Non-pigmented ciliary epithelial cell (primary cell): ENCODE results near the gene B2M.
"Not testable (repeated sequence)": the region's sequence is repeated elsewhere in the genome, so short reads cannot be mapped to it uniquely, and the experiment has no call there.

Experiments
- DNase-seq: peaks from one replicate; pipeline ENCODE4 v3.0.0-alpha.2; 2010; ENCODE audit warnings: low read depth

Gene B2M

GRCh38 chr15:44698641-44699040 is 12.7 kb upstream of the B2M start:
- no peak for DNase-seq

- DNase-seq = not testable (repeated sequence)
Measured at GRCh38 chr15:44700676-44701075, 10.6 kb upstream of the B2M start.

DNA sequence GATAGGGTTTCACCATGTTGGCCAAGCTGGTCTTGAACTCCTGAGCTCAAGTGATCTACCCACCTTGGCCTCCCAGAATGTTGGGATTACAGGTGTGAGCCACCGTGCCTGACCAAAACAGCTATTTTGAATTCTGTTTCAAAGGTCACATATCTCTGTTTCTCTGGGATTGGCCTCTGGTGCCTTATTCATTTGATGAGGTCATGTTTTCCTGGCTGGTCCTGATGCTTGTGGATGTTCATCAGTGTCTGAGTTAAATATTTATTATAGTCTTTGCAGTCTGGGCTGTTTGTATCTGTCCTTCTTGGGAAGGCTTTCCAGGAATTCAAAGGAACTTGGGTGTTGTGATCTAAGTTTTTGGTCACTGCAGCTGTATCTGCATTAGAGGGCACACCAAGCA is 5.3 kb upstream of the B2M start:
- no peak for DNase-seq

DNA sequence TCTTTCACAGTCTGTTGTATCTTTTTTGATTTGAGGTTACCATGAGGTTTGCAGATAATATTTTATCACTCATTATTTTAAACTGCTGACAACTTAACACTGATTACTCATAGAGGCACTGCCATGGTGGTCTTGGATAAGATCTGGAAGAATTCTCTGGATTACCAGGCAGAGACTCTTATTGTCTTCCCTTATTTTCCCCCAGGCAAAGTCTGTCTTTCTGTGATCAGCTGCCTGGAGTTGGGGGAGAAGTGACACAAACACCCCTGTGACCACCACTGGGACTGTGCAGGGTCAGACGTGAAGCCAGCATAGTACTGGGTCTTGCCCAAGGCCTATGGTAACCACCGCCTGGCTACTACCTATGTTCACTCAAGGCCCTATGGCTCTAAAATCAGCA is 4.9 kb upstream of the B2M start:
- no peak for DNase-seq

- no peak for DNase-seq
Measured at GRCh38 chr15:44706946-44707636, 4.2 kb upstream of the B2M start.

DNA sequence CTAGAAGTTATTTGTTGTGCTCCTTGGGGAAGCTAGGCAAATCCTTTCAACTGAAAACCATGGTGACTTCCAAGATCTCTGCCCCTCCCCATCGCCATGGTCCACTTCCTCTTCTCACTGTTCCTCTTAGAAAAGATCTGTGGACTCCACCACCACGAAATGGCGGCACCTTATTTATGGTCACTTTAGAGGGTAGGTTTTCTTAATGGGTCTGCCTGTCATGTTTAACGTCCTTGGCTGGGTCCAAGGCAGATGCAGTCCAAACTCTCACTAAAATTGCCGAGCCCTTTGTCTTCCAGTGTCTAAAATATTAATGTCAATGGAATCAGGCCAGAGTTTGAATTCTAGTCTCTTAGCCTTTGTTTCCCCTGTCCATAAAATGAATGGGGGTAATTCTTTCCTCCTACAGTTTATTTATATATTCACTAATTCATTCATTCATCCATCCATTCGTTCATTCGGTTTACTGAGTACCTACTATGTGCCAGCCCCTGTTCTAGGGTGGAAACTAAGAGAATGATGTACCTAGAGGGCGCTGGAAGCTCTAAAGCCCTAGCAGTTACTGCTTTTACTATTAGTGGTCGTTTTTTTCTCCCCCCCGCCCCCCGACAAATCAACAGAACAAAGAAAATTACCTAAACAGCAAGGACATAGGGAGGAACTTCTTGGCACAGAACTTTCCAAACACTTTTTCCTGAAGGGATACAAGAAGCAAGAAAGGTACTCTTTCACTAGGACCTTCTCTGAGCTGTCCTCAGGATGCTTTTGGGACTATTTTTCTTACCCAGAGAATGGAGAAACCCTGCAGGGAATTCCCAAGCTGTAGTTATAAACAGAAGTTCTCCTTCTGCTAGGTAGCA is 851 bp upstream of the B2M start:
- DNase-seq = no peak

DNA sequence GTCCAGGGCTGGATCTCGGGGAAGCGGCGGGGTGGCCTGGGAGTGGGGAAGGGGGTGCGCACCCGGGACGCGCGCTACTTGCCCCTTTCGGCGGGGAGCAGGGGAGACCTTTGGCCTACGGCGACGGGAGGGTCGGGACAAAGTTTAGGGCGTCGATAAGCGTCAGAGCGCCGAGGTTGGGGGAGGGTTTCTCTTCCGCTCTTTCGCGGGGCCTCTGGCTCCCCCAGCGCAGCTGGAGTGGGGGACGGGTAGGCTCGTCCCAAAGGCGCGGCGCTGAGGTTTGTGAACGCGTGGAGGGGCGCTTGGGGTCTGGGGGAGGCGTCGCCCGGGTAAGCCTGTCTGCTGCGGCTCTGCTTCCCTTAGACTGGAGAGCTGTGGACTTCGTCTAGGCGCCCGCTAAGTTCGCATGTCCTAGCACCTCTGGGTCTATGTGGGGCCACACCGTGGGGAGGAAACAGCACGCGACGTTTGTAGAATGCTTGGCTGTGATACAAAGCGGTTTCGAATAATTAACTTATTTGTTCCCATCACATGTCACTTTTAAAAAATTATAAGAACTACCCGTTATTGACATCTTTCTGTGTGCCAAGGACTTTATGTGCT is 527 bp downstream of the B2M start:
- DNase-seq = no peak

DNA sequence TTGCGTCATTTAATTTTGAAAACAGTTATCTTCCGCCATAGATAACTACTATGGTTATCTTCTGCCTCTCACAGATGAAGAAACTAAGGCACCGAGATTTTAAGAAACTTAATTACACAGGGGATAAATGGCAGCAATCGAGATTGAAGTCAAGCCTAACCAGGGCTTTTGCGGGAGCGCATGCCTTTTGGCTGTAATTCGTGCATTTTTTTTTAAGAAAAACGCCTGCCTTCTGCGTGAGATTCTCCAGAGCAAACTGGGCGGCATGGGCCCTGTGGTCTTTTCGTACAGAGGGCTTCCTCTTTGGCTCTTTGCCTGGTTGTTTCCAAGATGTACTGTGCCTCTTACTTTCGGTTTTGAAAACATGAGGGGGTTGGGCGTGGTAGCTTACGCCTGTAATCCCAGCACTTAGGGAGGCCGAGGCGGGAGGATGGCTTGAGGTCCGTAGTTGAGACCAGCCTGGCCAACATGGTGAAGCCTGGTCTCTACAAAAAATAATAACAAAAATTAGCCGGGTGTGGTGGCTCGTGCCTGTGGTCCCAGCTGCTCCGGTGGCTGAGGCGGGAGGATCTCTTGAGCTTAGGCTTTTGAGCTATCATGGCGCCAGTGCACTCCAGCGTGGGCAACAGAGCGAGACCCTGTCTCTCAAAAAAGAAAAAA is 1.2 kb downstream of the B2M start:
- no peak for DNase-seq

GRCh38 chr15:44713006-44713966 is 2.0 kb downstream of the B2M start:
- no peak for DNase-seq

DNA sequence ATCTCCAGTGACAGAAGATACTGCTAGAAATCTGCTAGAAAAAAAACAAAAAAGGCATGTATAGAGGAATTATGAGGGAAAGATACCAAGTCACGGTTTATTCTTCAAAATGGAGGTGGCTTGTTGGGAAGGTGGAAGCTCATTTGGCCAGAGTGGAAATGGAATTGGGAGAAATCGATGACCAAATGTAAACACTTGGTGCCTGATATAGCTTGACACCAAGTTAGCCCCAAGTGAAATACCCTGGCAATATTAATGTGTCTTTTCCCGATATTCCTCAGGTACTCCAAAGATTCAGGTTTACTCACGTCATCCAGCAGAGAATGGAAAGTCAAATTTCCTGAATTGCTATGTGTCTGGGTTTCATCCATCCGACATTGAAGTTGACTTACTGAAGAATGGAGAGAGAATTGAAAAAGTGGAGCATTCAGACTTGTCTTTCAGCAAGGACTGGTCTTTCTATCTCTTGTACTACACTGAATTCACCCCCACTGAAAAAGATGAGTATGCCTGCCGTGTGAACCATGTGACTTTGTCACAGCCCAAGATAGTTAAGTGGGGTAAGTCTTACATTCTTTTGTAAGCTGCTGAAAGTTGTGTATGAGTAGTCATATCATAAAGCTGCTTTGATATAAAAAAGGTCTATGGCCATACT is 4.0 kb downstream of the B2M start:
- no peak for DNase-seq

GRCh38 chr15:44715797-44716334 is 4.5 kb downstream of the B2M start:
- DNase-seq = no peak

GRCh38 chr15:44716983-44717602 is 5.8 kb downstream of the B2M start:
- DNase-seq = no peak

- DNase-seq = no peak
Measured at GRCh38 chr15:44718180-44718926, 7.0 kb downstream of the B2M start.

DNA sequence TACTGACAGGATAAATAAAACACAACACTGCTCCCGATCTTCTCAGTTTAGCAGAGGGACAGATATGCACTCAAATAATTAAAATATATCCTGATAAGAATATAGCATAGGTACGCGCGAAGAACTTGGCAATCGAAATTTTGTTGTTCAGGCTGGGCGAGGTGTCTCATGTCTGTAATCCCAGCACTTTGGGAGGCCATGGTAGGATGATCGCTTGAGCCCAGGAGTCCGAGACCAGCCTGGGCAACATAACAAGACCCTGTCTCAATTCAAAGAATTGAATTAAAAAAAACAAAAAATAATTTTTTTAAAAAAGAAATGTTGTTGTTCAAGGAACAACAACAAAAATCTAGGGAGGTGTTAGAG is 7.6 kb downstream of the B2M start:
- no peak for DNase-seq

DNA sequence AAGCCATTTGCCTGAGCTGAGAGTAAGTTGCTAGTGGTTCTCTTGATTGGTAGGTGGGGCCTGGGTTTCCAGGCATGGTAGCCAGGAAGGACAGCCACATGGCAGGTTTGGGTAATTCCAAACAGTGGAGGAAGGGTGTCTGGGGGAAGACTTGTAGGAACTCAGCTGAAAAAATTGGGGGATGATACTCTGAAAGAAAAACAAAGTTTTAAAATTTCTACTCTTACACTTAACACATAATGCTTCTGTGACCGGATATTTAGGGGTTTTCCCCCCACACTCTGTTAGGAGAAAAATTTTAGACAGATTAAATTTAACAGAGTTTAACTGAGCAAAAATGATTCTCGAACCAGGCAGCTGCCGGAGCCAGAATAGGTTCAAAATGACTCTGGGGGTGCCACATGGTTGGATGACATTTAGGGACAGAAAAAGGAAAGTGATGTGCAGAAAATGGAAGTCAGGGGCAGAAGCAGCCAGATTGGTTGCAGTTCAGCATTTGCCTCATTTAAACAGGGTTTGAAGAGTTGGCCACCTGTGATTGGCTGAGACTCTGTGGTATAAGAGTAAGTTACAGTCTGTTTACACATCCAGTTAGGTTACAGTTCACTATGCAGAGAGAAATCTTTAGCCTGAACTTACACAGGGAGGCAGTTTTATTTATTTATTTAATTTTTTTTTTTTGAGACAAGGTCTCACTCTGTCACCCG is 8.1 kb downstream of the B2M start:
- DNase-seq = no peak

- not testable (repeated sequence) for DNase-seq
Measured at GRCh38 chr15:44720000-44720435, 8.7 kb downstream of the B2M start.

GRCh38 chr15:44720460-44721176 is 9.3 kb downstream of the B2M start:
- no peak for DNase-seq

- no peak for DNase-seq
Measured at GRCh38 chr15:44722011-44722410, 10.7 kb downstream of the B2M start.
